Fibroblast of the aortic adventitia (primary cell): ENCODE measurements around the gene RAB29. TPM values are rescaled to one million over a fixed set of nuclear protein-coding genes. Genes with fewer than 3 reads are reported as not detected.

Experiments
- DNase-seq: peaks from one replicate; pipeline ENCODE4 v3.0.0-alpha.2; 2010; ENCODE audit warnings: low read depth
- H3K4me3 ChIP-seq: 2 replicates; pipeline ENCODE4 v1.5.1; 2011; ENCODE audit warnings: low read depth, mild to moderate bottlenecking, control low read depth, low read length, moderate library complexity
- total RNA-seq: library from RNA; depleted of rRNA; stranded (reverse); fragments of >200 nt; gene quantifications from 2 replicates; pipeline ENCODE4 v1.2.3, GENCODE V29; 2012; ENCODE audit warnings: low replicate concordance
- TF ChIP-seq, protein P1 (sequence below): IDR thresholded peaks from 2 replicates; pipeline ENCODE4 v1.5.1; 2011; ENCODE audit warnings: mild to moderate bottlenecking, low read length, control low read depth, inconsistent platforms; ENCODE audit not compliant: insufficient read depth

The RAB29 gene
- total RNA-seq, 1 donor = 28.2 TPM

DNA sequence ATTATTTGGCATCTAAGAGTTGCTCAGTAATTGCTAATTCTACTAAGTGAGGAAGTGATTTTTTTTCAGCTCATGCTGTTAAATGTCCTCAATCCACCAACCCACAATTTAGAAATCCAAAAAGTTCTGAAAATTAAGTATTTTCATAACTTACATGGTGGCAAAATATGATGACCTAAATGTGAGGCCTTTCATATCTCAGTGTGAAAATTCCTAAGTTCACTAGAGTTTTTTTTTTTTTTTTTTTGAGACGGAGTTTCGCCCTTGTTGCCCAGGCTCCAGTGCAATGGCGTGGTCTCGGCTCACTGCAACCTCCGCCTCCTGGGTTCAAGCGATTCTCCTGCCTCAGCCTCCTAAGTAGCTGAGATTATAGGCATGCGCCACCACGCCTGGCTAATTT, 30.9 kb downstream of the RAB29 start:
- H3K4me3 ChIP-seq = no peak overlapping the region
- TF ChIP-seq, protein P1, sequence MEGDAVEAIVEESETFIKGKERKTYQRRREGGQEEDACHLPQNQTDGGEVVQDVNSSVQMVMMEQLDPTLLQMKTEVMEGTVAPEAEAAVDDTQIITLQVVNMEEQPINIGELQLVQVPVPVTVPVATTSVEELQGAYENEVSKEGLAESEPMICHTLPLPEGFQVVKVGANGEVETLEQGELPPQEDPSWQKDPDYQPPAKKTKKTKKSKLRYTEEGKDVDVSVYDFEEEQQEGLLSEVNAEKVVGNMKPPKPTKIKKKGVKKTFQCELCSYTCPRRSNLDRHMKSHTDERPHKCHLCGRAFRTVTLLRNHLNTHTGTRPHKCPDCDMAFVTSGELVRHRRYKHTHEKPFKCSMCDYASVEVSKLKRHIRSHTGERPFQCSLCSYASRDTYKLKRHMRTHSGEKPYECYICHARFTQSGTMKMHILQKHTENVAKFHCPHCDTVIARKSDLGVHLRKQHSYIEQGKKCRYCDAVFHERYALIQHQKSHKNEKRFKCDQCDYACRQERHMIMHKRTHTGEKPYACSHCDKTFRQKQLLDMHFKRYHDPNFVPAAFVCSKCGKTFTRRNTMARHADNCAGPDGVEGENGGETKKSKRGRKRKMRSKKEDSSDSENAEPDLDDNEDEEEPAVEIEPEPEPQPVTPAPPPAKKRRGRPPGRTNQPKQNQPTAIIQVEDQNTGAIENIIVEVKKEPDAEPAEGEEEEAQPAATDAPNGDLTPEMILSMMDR = no peak
- DNase-seq = no peak

DNA sequence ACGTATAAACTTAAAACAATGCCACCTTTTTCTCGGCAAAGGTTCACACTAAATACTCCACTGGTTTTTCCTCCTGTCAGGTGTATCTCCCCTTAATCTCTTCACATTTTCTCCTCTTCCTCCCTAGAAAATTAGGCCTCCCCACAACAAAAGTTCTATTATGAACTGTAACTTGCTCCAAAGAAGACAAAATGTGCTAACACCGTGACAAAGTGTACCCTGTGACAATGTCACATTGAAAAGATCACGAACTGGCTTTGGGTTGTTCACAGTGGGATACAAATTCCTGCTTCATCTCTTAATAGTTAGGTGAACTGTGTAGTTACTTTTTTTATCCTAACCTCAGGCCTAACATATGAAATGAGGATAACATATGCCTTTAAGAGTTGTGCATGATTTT, 31.3 kb downstream of the RAB29 start:
- TF ChIP-seq, protein P1 = no peak
- DNase-seq = no peak
- H3K4me3 ChIP-seq = no peak overlapping the region

DNA sequence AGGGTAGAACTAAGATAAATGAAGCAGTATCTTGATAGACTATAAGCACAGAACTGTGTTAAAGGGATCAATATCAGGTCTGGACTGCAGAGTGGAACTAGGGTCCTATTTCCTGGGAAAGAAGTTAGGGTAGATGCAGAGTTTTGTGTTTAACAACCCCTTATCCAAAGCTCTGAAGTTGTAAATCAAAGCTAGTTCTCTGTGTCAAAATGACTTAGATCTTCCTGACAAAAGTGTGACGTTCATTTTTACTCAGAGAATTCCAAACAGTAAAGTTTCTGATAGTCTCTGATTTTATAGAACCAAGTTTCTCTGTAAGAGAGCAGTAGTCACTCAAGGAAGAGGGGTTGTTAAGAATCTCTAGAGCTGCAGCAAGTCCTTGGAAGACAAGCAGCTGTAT, 33.6 kb downstream of the RAB29 start:
- H3K4me3 ChIP-seq = no peak overlapping the region
- no peak for DNase-seq
- TF ChIP-seq, protein P1 = no peak

DNA sequence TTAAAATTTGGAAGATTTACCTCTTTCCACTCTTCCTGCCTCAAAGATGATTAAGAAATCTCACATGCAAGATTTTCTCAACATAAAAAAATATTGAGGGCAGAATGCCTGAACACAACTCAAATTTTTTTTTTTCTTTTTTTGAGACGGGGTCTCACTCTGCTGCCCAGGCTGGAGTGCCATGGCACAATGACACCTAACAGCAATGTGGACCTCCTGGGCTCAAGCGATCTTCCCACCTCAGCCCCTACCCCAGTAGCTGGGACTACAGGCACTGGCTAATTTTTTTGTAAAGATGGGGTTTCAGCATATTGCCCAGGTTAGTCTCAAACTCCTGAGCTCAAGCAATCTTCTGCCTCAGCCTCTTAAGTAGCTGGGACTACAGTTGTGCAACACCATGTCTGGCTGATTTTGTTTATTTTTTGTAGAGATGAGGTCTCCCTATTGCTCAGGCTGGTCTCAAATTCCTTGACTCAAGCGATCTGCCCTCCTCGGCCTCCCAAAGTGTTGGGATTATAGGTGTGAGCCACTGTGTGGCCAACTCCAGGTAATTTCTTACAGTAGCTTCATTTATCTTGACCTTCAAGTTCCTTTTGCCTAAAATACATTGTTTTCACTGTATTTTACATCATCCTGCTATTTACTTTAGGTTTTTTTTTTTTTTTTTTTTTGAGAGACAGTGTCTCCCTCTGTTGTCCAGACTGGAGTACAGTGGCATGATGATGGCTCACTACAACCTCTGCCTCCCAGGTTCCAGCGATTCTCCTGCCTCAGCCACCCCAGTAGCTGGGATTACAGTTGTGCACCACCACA, 35.7 kb downstream of the RAB29 start:
- TF ChIP-seq, protein P1 = peak; percentile 6

DNA sequence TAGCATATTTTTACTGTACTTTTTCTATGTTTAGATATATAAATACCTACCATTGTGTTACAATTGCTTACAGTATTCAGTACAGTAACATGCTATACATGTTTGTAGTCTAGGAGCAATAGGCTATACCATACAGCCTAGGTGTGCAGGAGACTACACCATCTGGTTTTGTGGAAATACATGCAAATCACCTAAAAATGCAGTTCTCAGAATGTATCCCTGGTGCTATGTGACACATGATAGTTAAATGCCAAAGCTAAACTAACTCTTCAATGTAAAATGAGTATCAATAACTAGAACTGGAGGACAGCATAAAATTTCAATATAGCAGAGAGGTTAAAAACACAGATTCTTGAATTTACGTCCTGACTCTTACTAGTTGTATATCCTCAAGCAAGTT, 40.1 kb downstream of the RAB29 start:
- no peak for DNase-seq
- TF ChIP-seq, protein P1 = no peak
- H3K4me3 ChIP-seq = no peak overlapping the region

More for the DNA sequence above, 35.7 kb downstream of the RAB29 start:
- no peak overlapping the region for H3K4me3 ChIP-seq
- DNase-seq = peak; percentile 63

DNA sequence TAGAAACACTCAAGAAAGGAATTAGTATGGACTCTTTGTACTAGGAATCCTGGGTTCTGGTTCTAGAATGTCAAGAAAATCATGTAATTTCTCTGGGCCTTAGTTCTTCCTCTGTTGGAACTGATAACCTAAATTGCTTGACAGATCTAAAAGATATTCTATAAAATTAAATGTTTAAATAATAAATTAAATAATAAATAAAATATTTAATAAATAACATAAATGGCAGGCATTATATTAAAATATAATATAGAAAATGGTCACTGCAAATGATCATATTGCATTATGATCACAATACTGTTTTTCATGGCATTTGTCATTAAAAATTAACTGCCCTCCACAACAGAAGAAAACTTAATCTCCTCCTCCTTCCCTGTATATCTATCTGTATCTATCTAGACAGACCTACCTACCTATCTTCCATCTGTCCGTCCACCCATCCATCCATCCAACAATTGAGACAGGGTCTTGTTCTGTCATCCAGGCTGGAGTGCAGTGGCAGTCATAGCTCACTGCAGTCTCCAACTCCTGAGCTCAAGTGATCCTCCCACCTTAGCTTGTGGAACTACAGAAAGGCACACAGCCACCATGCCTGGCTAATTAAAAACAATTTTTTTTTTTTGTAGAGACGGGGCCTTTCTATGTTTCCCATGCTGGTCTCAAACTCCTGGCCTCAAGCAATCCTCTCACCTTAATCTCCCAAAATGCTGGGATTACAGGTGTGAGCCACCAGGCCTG, 41.7 kb downstream of the RAB29 start:
- H3K4me3 ChIP-seq = no peak overlapping the region
- TF ChIP-seq, protein P1 = no peak
- DNase-seq = no peak
